ENCODE measurements around the gene RAX.

- TF ChIP-seq FOXM1 (IDR thresholded peaks at IDR 0.05; ENCODE audit: borderline replicate concordance) (no peak), BHLHE40 (IDR thresholded peaks at IDR 0.05; ENCODE audit: borderline replicate concordance) (no peak), SUZ12 (IDR thresholded peaks at IDR 0.05) (no peak), LEF1 (IDR thresholded peaks at IDR 0.05; ENCODE audit: borderline replicate concordance) (no peak), ARNT (IDR thresholded peaks at IDR 0.05) (no peak), PKNOX1 (IDR thresholded peaks at IDR 0.05) (no peak), TARDBP (IDR thresholded peaks at IDR 0.05) (no peak), ELF4 (IDR thresholded peaks at IDR 0.05) (no peak), ZNF384 (IDR thresholded peaks at IDR 0.05) (no peak), NFRKB (IDR thresholded peaks at IDR 0.05) (no peak), SP1 (IDR thresholded peaks at IDR 0.05) (no peak), CTBP1 (IDR thresholded peaks at IDR 0.05; ENCODE audit: borderline replicate concordance) (no peak), FOXA1 (IDR thresholded peaks at IDR 0.05) (no peak), HDGF (IDR thresholded peaks at IDR 0.05; ENCODE audit: borderline replicate concordance) (no peak)
Observed at GRCh38 chr18:59267503-59268126, 5.6 kb downstream of the RAX start.

Data from HEK293T (cell line).